RWPE2 (cell line): ENCODE results near the gene RPS15.

Experiments used
- ATAC-seq: fragments of 200-7000 bp; cut with Tn5 transposase; 3 replicates; pipeline ENCODE4 v1.9.1; 2021; ENCODE audit warnings: low read depth
- DNase-seq: peaks from one replicate; pipeline ENCODE4 v3.0.0-alpha.2; 2020; ENCODE audit warnings: low spot score
- H3K27ac ChIP-seq: fragments of 450-650 bp; 2 replicates; pipeline ENCODE4 v1.5.1; 2017; ENCODE audit warnings: mild to moderate bottlenecking; ENCODE audit not compliant: poor library complexity, severe bottlenecking
- H3K27me3 ChIP-seq: fragments of 250-450 bp; sonication (Bioruptor Pico); 2 replicates; pipeline ENCODE4 v1.5.1; 2021; ENCODE audit warnings: mild to moderate bottlenecking, moderate library complexity; ENCODE audit not compliant: insufficient read depth, poor library complexity, severe bottlenecking
- H3K36me3 ChIP-seq: fragments of 250-450 bp; sonication (Bioruptor Pico); 2 replicates; pipeline ENCODE4 v1.5.1; 2020; ENCODE audit warnings: low read depth, mild to moderate bottlenecking, moderate library complexity
- H3K4me1 ChIP-seq: fragments of 250-450 bp; sonication (Bioruptor Pico); 2 replicates; pipeline ENCODE4 v1.5.1; 2021; ENCODE audit warnings: mild to moderate bottlenecking, moderate library complexity; ENCODE audit not compliant: insufficient read depth, poor library complexity, severe bottlenecking
- H3K4me3 ChIP-seq: fragments of 250-450 bp; sonication (Bioruptor Pico); 2 replicates; pipeline ENCODE4 v1.5.1; 2021; ENCODE audit warnings: mild to moderate bottlenecking, moderate library complexity; ENCODE audit not compliant: severe bottlenecking
- H3K9me3 ChIP-seq: fragments of 250-450 bp; sonication (Bioruptor Pico); 2 replicates; pipeline ENCODE4 v1.5.1; 2021; ENCODE audit warnings: mild to moderate bottlenecking, moderate library complexity; ENCODE audit not compliant: severe bottlenecking
- TF ChIP-seq, protein P1 (sequence below): fragments of 450-650 bp; IDR thresholded peaks from one replicate; pipeline ENCODE4 v1.5.1; 2017; ENCODE audit warnings: mild to moderate bottlenecking, moderate library complexity; ENCODE audit not compliant: poor library complexity, severe bottlenecking

Gene RPS15

DNA sequence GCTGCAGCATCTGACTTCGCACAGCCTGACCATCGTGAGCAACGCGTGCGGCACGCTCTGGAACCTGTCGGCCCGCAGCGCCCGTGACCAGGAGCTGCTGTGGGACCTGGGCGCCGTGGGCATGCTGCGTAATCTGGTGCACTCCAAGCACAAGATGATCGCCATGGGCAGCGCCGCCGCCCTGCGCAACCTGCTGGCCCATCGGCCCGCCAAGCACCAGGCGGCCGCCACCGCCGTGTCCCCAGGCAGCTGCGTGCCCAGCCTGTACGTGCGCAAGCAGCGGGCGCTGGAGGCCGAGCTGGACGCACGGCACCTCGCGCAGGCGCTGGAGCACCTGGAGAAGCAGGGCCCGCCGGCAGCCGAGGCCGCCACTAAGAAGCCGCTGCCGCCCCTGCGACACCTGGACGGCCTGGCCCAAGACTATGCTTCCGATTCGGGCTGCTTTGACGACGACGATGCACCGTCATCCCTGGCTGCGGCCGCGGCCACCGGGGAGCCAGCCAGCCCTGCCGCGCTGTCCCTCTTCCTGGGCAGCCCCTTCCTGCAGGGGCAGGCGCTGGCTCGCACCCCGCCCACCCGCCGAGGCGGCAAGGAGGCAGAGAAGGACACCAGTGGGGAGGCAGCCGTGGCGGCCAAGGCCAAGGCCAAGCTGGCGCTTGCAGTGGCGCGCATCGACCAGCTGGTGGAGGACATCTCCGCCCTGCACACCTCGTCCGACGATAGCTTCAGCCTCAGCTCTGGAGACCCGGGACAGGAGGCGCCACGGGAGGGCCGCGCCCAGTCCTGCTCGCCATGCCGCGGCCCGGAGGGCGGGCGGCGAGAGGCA lies 27.2 kb downstream of the RPS15 start:
- Histone ChIP-seq H3K27me3 (peaks cover 45% of the 10 kb centered on the region), H3K4me1 (no peaks in the 10 kb centered on the region), H3K9me3 (no peaks in the 10 kb centered on the region), H3K27ac (no peak overlapping the region), H3K4me3 (no peak overlapping the region), H3K36me3 (no peaks in the 10 kb centered on the region)
- peak; percentile 71 for ATAC-seq
- no peak for DNase-seq
- TF ChIP-seq, protein P1, sequence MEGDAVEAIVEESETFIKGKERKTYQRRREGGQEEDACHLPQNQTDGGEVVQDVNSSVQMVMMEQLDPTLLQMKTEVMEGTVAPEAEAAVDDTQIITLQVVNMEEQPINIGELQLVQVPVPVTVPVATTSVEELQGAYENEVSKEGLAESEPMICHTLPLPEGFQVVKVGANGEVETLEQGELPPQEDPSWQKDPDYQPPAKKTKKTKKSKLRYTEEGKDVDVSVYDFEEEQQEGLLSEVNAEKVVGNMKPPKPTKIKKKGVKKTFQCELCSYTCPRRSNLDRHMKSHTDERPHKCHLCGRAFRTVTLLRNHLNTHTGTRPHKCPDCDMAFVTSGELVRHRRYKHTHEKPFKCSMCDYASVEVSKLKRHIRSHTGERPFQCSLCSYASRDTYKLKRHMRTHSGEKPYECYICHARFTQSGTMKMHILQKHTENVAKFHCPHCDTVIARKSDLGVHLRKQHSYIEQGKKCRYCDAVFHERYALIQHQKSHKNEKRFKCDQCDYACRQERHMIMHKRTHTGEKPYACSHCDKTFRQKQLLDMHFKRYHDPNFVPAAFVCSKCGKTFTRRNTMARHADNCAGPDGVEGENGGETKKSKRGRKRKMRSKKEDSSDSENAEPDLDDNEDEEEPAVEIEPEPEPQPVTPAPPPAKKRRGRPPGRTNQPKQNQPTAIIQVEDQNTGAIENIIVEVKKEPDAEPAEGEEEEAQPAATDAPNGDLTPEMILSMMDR = peak; percentile 55

DNA sequence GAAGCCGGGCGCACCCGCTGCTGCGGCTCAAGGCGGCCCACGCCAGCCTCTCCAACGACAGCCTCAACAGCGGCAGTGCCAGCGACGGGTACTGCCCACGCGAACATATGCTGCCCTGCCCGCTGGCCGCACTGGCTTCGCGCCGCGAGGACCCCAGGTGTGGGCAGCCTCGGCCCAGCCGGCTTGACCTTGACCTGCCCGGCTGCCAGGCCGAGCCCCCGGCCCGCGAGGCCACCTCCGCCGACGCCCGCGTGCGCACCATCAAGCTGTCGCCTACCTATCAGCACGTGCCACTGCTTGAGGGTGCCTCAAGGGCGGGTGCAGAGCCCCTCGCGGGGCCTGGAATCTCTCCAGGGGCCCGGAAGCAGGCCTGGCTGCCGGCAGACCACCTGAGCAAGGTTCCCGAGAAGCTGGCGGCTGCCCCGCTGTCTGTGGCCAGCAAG lies 27.8 kb downstream of the RPS15 start:
- peaks cover 51% of the 10 kb centered on the region for H3K27me3 ChIP-seq
- peaks cover 3% of the 10 kb centered on the region for H3K4me1 ChIP-seq
- no peak for ATAC-seq
- no peak overlapping the region for H3K27ac ChIP-seq
- no peak overlapping the region for H3K4me3 ChIP-seq
- DNase-seq = no peak
- H3K9me3 ChIP-seq = no peaks in the 10 kb centered on the region
- no peaks in the 10 kb centered on the region for H3K36me3 ChIP-seq
- TF ChIP-seq, protein P1 = peak; percentile 33

DNA sequence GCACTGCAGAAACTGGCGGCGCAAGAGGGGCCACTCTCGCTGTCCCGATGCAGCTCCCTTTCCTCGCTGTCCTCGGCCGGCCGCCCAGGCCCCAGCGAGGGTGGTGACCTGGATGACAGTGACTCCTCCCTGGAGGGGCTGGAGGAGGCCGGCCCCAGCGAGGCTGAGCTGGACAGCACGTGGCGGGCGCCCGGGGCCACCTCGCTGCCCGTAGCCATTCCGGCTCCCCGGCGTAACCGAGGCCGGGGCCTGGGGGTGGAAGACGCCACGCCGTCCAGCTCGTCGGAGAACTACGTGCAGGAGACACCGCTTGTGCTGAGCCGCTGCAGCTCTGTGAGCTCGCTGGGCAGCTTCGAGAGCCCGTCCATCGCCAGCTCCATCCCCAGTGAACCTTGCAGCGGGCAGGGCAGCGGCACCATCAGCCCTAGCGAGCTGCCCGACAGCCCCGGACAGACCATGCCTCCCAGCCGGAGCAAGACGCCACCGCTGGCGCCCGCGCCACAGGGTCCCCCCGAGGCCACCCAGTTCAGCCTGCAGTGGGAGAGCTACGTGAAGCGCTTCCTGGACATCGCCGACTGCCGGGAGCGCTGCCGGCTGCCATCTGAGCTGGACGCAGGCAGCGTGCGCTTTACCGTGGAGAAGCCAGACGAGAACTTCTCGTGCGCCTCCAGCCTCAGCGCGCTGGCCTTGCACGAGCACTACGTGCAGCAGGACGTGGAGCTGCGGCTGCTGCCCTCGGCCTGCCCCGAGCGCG lies 28.4 kb downstream of the RPS15 start:
- TF ChIP-seq, protein P1 = no peak
- Histone ChIP-seq H3K4me1 (peaks cover 5% of the 10 kb centered on the region), H3K36me3 (no peaks in the 10 kb centered on the region), H3K27me3 (peaks cover 57% of the 10 kb centered on the region), H3K4me3 (no peak overlapping the region), H3K9me3 (no peaks in the 10 kb centered on the region), H3K27ac (no peak overlapping the region)
- no peak for DNase-seq
- no peak for ATAC-seq

DNA sequence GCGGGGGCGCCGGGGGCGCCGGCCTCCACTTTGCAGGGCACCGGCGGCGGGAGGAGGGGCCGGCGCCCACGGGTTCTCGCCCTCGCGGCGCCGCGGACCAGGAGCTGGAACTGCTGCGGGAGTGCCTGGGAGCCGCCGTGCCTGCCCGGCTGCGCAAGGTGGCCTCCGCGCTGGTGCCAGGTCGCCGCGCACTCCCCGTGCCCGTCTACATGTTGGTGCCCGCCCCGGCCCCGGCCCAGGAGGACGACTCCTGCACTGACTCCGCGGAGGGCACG lies 29.0 kb downstream of the RPS15 start:
- TF ChIP-seq, protein P1 = no peak
- Histone ChIP-seq H3K36me3 (no peaks in the 10 kb centered on the region), H3K4me3 (no peak overlapping the region), H3K4me1 (peaks cover 5% of the 10 kb centered on the region), H3K27me3 (peaks cover 63% of the 10 kb centered on the region), H3K27ac (no peak overlapping the region), H3K9me3 (no peaks in the 10 kb centered on the region)
- ATAC-seq (no peak), DNase-seq (no peak)
